GM21515 (cell line): ENCODE data around the gene ZFHX3.
A peak's percentile ranks its signal among the peaks of the same experiment; 100 is the strongest.

Experiments
- ATAC-seq: cut with Tn5 transposase; IDR thresholded peaks from one replicate; pipeline ENCODE4 v1.9.1; 2021; ENCODE audit not compliant: unreplicated experiment

ZFHX3 gene

GRCh38 chr16:72836985-72837384 is 210.9 kb downstream of the ZFHX3 start:
- no peak for ATAC-seq

DNA sequence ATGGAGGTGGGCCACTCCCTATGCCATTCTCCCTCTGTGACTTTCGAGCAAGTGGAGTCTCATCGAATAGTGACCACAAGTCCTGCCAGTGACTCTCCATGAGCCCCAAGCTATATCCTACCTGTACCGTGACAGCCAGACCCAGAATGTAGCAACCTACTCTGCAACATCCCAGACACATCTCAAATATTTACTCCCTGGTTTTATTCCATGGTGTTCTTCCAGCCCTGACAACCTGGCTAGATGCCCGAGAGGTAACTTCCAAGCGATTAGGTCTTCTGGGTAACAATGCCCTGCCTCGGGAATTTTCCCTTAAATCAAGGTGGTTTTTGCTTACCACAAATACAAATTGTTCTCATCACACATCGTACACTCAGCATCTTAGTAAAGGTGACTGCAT is 211.7 kb downstream of the ZFHX3 start:
- ATAC-seq: no peak

GRCh38 chr16:72835086-72835485 is 212.8 kb downstream of the ZFHX3 start:
- ATAC-seq: no peak

DNA sequence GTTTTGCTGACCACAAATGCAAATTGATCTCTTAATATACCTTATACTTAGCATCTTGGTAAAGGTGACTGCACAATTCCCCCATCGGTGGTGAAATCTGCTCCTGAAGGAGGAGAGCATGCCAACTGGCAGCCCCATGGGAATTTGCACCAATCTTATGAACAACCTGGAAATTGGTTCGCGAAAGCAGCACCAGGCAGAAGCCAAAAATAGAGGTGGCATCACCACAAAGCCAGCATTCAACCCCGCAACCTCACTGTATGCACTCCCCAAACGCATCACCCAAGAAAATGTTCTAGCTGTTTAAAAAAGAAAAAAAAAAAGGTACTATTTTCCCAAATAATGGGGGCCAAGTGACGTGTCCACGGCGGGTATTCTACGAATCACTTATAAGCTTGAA is 213.4 kb downstream of the ZFHX3 start:
- ATAC-seq: no peak

DNA sequence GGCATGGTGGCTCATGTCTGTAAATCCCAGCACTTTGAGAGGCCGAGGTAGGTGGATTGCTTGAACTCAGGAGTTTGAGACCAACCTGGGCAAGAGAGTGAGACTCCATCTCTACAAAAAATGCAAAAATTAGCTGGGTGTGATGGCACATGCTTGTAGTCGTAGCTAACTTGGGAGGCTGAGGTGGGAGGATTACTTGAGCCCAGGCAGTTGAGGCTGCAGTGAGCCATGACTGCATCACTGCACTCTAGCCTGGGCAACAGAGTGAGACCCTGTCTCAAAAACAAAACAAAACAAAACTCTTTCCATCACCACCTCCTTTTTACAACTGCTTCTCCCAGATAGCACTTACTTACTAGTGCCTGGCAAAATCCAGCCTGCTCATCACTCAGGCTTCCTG is 214.0 kb downstream of the ZFHX3 start:
- ATAC-seq: no peak

GRCh38 chr16:72833482-72833881 is 214.4 kb downstream of the ZFHX3 start:
- no peak for ATAC-seq

DNA sequence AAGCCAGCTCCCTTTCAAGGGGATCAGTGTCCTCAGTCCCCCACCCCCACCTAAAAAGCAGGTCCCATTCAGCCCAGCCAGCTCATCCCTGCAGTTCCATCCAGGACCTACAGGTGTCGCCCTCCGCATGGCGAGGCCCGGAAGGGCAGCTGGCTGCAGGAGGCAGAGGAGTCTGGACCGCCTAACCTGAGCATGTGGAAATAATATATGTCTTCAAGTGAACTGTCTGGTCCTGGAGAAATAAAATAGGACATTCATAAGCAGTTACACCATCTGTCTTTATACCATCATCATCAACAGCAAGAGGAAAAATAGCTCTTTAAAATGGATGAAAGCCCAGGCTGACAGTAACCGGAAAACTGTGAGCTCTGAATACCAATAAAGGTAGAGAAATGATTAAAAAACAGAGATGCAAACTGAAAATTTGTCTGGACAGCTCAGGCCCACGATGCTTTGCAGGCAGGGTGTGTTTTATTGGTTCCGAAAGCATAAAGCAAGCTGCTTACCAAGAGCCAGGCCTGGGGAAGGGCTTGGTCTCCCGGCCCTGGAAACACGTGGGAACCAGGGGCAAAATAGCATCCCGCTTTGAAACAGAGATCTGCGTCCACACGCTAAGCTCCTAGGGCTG is 215.2 kb downstream of the ZFHX3 start:
- peak; percentile 73 for ATAC-seq

DNA sequence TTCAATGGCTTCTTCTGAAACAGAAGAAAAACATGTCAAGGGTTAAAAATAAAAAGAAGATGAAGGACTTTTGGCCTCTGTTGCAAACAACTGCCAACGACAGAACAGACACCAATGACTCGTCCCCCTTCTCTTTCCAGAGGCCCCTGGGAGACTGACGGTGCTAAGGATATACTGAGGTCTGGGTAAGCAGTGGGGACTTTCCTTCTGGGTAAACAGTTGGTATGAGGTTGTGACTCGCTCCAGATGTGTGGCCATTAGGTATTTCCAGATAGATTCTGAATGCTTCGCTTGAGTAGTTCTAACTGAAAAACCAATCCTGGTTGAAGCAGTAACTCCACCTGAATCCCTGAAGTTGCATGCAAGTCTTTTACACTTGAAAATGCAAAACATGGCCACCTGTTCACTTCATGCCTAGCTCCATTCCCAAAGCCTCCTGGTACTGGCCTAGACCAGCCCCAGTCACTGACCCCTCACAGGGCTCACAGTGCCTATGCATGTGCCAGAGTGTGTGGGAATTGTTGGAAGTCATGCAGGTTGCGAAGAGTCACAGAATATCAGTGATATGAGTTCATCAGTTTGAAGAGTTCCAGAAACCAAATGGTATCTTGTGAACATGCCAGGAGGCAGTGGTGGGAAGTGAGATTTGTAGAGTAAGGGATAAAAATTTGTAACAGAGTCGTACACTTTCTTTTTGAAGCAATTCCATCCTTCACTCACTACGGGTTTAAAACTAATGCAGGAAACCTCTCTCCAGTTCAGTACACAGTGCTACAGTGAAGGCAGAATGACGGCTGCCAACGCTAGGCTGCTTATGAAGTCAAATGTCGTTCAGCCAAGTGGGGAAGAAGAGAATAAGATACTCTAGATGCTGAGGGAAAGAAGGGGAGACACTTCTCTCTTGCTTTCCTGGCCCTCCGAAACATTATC is 217.8 kb downstream of the ZFHX3 start:
- ATAC-seq: no peak

DNA sequence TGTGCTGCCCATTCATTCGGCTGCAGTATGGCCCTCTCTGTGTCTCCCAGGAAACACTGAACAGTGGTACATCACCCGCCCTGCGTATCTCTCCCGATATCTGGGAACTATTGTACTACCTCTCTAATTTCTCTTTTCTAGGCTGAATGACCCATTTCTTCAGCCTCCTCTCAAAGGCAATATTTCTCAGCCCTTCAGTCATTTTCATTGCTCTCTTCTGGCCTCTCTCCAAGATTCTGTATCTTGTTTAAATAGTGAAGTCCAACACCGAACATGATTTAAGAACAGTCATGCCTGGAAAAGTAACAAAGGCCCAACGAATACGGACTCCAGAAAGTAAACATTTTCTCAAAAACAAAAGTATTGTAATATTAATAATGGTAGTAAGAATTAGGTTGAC is 220.1 kb downstream of the ZFHX3 start:
- no peak for ATAC-seq

DNA sequence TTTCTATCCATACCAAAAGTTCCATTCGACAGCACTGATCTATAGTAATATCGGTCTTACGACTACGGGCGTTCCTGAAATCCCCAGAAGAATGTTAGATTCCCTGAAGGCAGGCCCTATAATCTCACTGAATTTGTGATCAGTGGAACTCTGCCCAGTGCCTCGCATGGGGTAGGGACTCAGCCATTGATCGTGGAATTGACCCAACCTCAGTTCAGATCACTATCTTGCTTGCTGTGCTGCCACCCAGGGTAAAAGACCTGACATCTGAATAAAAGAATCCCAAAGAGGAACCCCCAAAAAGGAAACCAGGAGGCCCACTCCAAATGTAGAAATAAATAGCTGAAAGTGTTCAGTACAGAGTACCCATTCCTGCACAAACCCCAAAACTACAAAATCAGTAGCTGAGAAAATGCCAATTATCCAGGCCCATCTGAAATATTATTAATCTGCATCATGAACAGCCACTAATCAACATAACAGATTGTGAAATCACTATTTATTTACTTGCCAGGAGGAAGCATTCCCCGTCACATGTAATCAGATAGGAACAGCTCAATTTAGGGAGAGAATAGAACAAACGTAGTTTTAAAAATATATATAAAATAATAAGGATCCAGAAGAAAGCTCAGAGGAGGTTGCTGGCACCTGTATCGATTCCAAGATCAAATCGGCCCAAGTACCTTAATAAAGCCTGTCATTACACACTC is 221.9 kb downstream of the ZFHX3 start:
- ATAC-seq: no peak

- ATAC-seq: no peak
Measured at GRCh38 chr16:72824761-72825160, 223.2 kb downstream of the ZFHX3 start.

- no peak for ATAC-seq
Measured at GRCh38 chr16:72824027-72824426, 223.9 kb downstream of the ZFHX3 start.

GRCh38 chr16:72821185-72821950 is 226.6 kb downstream of the ZFHX3 start:
- no peak for ATAC-seq

DNA sequence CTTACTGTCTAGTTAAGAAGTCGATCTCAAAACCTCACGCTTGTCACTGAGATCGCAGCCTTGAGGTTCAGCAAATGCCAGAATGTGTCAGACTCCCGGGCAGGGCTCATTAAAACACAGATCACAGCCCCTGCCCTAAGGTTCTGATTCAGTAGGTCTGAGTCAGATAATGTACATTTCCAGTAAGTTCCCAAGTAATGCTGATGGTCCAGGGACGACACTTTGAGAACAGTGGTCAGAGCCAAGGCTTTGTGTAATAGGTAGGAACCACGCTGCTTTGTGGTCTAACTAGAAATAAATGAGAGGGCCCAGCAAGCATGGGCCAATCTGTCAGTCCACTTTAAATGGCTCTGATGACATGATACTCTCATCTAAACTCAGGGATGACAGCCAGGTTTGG is 228.6 kb downstream of the ZFHX3 start:
- ATAC-seq: no peak

DNA sequence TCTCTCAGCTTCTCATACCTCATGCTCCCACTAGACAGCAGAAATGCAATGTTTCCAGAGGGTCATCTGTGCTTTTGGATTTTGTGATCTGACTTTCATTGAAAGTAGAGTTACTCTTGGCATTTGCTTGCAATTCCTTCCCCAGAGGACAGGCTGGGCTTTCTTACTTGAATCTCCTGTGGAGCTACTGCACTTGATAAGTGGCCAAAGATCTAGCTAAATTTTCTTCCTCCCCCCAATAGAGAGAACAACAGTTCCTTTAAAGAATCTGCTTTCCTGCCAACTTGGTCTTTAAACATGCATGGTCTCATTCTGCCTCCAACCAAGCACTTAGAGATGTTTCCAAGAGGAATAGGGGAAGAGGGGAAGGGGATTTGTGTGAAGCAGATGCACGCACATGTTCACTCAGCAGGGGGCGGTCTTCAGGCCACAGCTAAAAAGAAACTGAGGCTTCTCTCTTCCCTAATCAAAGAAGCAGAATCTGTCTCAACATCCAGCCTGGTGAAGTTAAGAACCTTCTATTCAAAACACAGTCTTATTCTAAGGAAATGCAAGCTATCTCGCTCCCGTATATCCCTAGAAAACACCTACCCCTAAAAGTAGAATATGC is 229.6 kb downstream of the ZFHX3 start:
- no peak for ATAC-seq

DNA sequence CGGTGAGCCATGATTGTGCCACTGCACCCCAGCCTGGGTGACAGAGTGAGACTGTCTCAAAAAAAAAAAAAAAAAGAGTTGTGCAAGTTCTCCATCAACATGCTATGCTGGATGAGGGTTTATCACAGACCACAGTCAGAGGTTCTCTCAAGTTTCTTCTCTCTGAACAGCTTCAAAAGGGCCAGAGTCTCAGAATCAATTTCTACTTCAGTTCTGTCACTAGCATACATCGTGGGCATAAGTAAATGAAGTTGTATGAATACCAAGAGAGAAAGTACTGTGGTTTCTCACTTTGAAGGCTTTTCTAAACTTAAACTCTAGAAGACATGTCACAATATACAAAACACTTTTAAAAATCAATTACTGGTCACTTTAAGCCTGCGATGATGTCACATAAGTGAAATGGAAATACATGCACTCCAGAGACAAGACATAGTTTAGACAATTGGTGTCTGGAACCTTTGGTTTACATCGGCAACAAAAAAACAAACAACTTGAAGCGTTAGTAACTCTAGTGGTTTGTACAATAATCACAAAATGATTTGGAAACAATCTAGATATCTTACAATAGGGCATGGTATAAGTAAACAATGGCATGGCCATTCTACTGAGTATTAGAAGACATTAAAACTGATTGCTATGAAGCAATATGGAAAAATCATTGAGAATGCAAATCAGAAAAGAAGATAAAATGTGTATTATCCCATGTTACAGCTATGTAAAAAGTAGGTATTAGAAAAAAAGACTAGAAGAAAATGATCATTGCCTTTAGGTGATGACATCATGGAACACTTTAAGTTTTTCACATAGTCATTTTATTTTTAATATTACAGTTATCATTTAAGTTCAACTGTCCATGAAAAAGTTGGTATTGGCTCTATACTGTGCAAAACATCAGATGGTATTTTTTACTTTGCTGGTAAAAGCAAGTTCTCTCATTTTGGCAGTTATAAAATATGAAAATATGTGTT is 232.3 kb downstream of the ZFHX3 start:
- ATAC-seq: peak; percentile 76

DNA sequence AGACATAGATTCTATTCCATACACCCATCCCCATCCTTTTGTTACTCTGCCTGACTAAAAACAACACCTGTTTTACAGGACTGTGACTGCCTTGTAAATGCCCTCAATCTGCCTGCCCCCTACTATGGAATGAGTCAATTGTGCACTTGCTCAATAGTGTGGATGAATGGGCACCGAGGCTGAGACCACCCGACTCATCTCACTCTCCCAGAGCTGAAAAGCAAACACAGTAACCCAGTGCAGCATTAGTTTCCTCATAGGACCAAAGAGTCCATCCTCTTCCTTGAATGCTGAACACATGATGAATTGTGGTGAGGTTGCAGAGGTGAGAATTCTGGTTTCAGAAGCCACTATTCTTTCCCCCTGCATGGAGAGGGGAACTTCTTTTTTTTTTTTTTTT is 233.7 kb downstream of the ZFHX3 start:
- ATAC-seq: no peak

DNA sequence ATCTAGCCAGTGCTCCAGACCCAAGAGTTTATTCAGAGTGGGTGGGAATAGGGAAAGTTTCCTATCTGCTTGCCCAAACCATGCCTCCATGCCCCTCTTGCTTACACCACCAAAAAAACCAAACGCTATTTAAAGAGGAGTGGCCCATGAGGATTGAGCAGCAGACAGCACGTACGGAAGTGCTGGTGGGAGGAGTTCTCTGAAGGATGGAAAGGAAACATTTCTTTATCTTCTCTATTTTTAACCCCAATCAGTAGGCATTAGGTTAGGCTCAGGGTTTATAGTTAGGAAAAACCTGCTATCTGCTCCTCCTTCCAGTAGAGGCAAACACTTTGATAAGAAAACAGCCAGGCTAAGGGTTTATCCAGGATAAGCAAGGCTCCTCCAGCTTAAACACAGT is 235.3 kb downstream of the ZFHX3 start:
- no peak for ATAC-seq

DNA sequence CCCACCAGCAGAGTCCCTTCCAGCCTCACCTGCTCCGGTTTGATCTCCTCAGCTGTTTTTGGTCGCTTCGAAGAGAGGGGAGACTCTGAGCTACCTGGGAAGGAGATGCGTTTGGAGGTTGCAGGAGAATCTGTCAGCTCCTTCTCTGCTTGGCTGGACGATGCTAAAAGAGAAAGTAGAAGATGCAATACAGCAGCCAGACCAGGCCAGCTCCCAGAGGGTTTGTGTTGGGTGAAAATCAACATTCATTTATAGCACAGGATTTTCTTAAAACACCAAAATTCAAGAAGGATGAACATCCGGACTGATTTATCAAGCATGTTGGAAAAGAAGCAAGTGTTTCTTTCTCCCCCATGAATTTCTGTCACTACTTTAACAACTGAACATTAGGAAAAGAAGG is 236.1 kb downstream of the ZFHX3 start:
- no peak for ATAC-seq
